HepG2 (cell line): Measurements from ENCODE around the gene LITAFD. TPM values are rescaled to one million over a fixed set of nuclear protein-coding genes. Genes with fewer than 3 reads are reported as not detected.

ENCODE experiments used
- FOXO4 ChIP-seq: sonication (generic); formaldehyde crosslinking; conservative IDR thresholded peaks from 2 replicates; pipeline ENCODE4 v1.8.1; 2023; ENCODE audit warnings: missing genetic modification reagents
- GATAD2A ChIP-seq: IDR thresholded peaks from 2 replicates; pipeline ENCODE4 v1.6.1; 2016
- HMG20A ChIP-seq: IDR thresholded peaks from 2 replicates; pipeline ENCODE4 v1.6.1; 2016; ENCODE audit warnings: borderline replicate concordance
- KAT8 ChIP-seq: IDR thresholded peaks from 2 replicates; pipeline ENCODE4 v1.6.1; 2016; ENCODE audit warnings: missing genetic modification reagents, missing compliant biosample characterization
- MAZ ChIP-seq, 2 experiments: sonication (generic) in 1 of 2; formaldehyde crosslinking in 1 of 2; IDR thresholded peaks; 2 replicates each; pipeline versions ENCODE4 v1.5.0 to v1.6.1; 2012 to 2020; ENCODE audit warnings: low read depth in 2 of 2, mild to moderate bottlenecking in 2 of 2, borderline replicate concordance in 1 of 2, improper control_type of control experiment in 1 of 2, low read length in 1 of 2, missing genetic modification reagents in 1 of 2, moderate library complexity in 1 of 2
- MLLT10 ChIP-seq: sonication (generic); formaldehyde crosslinking; IDR thresholded peaks from 2 replicates; pipeline ENCODE4 v1.4.0; 2020; ENCODE audit warnings: missing genetic modification reagents
- PPARG ChIP-seq: conservative IDR thresholded peaks from 2 replicates; pipeline ENCODE4 v1.6.1; 2016; ENCODE audit warnings: missing biosample characterization, missing genetic modification reagents
- SMAD3 ChIP-seq: sonication (generic); formaldehyde crosslinking; IDR thresholded peaks from 2 replicates; pipeline ENCODE4 v1.4.0; 2020; ENCODE audit warnings: missing genetic modification reagents
- SP1 ChIP-seq, 2 experiments: fragments of 450-650 bp in 1 of 2; sonication (generic) in 1 of 2; formaldehyde crosslinking in 1 of 2; IDR thresholded peaks; 2 replicates each; pipeline versions ENCODE4 v1.4.0 to v1.6.1; 2016 to 2020; ENCODE audit warnings: missing genetic modification reagents in 1 of 2
- ZFP1 ChIP-seq: IDR thresholded peaks from 2 replicates; pipeline ENCODE4 v1.6.1; 2016
- ZFP36 ChIP-seq: fragments of 150-350 bp; IDR thresholded peaks from 2 replicates; pipeline ENCODE4 v1.6.1; 2018; ENCODE audit warnings: borderline replicate concordance, low read length, low read depth; ENCODE audit not compliant: partially characterized antibody
- ZNF10 ChIP-seq: sonication (generic); formaldehyde crosslinking; IDR thresholded peaks from 2 replicates; pipeline ENCODE4 v1.4.0; 2020; ENCODE audit warnings: mild to moderate bottlenecking, low read depth, missing genetic modification reagents, borderline replicate concordance
- ZNF143 ChIP-seq: sonication (generic); formaldehyde crosslinking; IDR thresholded peaks from 2 replicates; pipeline ENCODE4 v1.4.0; 2020; ENCODE audit warnings: missing genetic modification reagents
- ZNF235 ChIP-seq: sonication (generic); formaldehyde crosslinking; IDR thresholded peaks from 2 replicates; pipeline ENCODE4 v1.8.1; 2023; ENCODE audit warnings: mild to moderate bottlenecking, missing genetic modification reagents, borderline replicate concordance
- ZNF331 ChIP-seq: sonication (generic); formaldehyde crosslinking; IDR thresholded peaks from 2 replicates; pipeline ENCODE4 v1.4.0; 2020; ENCODE audit warnings: missing genetic modification reagents
- ZNF691 ChIP-seq: sonication (generic); formaldehyde crosslinking; IDR thresholded peaks from 2 replicates; pipeline ENCODE4 v1.4.0; 2020; ENCODE audit warnings: missing genetic modification reagents, low read depth, mild to moderate bottlenecking, borderline replicate concordance
- ZNF773 ChIP-seq: sonication (generic); formaldehyde crosslinking; IDR thresholded peaks from 2 replicates; pipeline ENCODE4 v1.4.0; 2020; ENCODE audit warnings: missing genetic modification reagents, borderline replicate concordance
- ZSCAN20 ChIP-seq: sonication (generic); formaldehyde crosslinking; IDR thresholded peaks from 2 replicates; pipeline ENCODE4 v1.4.0; 2020; ENCODE audit warnings: missing genetic modification reagents, mild to moderate bottlenecking, borderline replicate concordance
- polyA plus RNA-seq, 8 experiments: library from polyadenylated mRNA; depleted of rRNA in 3 of 8; stranded (reverse) in 7 of 8; unstranded in 1 of 8; fragments of >200 nt; fragmentation: Illumina TruSeq in 4 of 8; extraction: Trizol in 4 of 8; gene quantifications; 2 replicates each; pipeline versions ENCODE4 v1.2.1 to v1.2.3, GENCODE V29; 2011 to 2016; ENCODE audit warnings: low read depth in 4 of 8, missing spikeins in 1 of 8, mixed read lengths in 1 of 8; ENCODE audit not compliant: insufficient read depth in 1 of 8
- total RNA-seq, 5 experiments: library from RNA; depleted of rRNA; stranded (reverse); fragments of >200 nt; fragmentation: Illumina TruSeq; extraction: Trizol; gene quantifications; 2 replicates each; pipeline ENCODE4 v1.2.3, GENCODE V29; 2016; ENCODE audit warnings: low read depth in 1 of 5
- TF ChIP-seq, protein P1 (sequence below): sonication (generic); formaldehyde crosslinking; IDR thresholded peaks from 2 replicates; pipeline ENCODE4 v1.9.0; 2021; ENCODE audit warnings: missing genetic modification reagents, borderline replicate concordance
- TF ChIP-seq, protein P2 (sequence below): sonication (generic); formaldehyde crosslinking; IDR thresholded peaks from 2 replicates; pipeline ENCODE4 v1.4.0; 2020; ENCODE audit warnings: missing genetic modification reagents
- TF ChIP-seq, protein P3 (sequence below): sonication (generic); formaldehyde crosslinking; IDR thresholded peaks from 2 replicates; pipeline ENCODE4 v1.5.1; 2020; ENCODE audit warnings: missing genetic modification reagents, mild to moderate bottlenecking, borderline replicate concordance

The LITAFD gene
- total and polyA plus RNA-seq, 2 of the 13 experiments (the other 11 are each of a cell fraction or from before 2014, with no cell fraction given), result not detected

- TF ChIP-seq ZFP1 (peak; percentile 80; the same call in 1 of the 2 replicates), ZFP36 (peak; percentile 27), ZSCAN20 (peak; percentile 78), ZNF10 (CRISPR knock-in tag) (no peak), ZNF773 (CRISPR knock-in tag) (0 out of 2 replicates have a peak, but pooled peaks have one; percentile 75), SMAD3 (peak; percentile 86; the same call in 1 of the 2 replicates), MAZ (IDR thresholded peaks at IDR 0.05; ENCODE audit: borderline replicate concordance, low read depth, low read length) (0 out of 2 replicates have a peak, but pooled peaks have one; percentile 16), MAZ (CRISPR knock-in tag; IDR thresholded peaks at IDR 0.05; ENCODE audit: low read depth) (peak; percentile 87), FOXO4 (CRISPR knock-in tag) (no peak), HMG20A (CRISPR knock-in tag) (peak; percentile 88), PPARG (peak; percentile 71; the same call in 1 of the 2 replicates), KAT8 (CRISPR knock-in tag) (peak; percentile 81), SP1 (IDR thresholded peaks at IDR 0.05) (no peak), SP1 (CRISPR knock-in tag; IDR thresholded peaks at IDR 0.05) (peak; percentile 72), ZNF691 (peak; percentile 96), GATAD2A (CRISPR knock-in tag) (peak; percentile 92), MLLT10 (no peak), ZNF143 (peak; percentile 37; the same call in 1 of the 2 replicates), ZNF235 (no peak), ZNF331 (CRISPR knock-in tag) (peak; percentile 95)
- TF ChIP-seq, protein P1, sequence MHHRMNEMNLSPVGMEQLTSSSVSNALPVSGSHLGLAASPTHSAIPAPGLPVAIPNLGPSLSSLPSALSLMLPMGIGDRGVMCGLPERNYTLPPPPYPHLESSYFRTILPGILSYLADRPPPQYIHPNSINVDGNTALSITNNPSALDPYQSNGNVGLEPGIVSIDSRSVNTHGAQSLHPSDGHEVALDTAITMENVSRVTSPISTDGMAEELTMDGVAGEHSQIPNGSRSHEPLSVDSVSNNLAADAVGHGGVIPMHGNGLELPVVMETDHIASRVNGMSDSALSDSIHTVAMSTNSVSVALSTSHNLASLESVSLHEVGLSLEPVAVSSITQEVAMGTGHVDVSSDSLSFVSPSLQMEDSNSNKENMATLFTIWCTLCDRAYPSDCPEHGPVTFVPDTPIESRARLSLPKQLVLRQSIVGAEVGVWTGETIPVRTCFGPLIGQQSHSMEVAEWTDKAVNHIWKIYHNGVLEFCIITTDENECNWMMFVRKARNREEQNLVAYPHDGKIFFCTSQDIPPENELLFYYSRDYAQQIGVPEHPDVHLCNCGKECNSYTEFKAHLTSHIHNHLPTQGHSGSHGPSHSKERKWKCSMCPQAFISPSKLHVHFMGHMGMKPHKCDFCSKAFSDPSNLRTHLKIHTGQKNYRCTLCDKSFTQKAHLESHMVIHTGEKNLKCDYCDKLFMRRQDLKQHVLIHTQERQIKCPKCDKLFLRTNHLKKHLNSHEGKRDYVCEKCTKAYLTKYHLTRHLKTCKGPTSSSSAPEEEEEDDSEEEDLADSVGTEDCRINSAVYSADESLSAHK (CRISPR knock-in tag), result 0 out of 2 replicates have a peak, but pooled peaks have one; percentile 43
- TF ChIP-seq, protein P2, sequence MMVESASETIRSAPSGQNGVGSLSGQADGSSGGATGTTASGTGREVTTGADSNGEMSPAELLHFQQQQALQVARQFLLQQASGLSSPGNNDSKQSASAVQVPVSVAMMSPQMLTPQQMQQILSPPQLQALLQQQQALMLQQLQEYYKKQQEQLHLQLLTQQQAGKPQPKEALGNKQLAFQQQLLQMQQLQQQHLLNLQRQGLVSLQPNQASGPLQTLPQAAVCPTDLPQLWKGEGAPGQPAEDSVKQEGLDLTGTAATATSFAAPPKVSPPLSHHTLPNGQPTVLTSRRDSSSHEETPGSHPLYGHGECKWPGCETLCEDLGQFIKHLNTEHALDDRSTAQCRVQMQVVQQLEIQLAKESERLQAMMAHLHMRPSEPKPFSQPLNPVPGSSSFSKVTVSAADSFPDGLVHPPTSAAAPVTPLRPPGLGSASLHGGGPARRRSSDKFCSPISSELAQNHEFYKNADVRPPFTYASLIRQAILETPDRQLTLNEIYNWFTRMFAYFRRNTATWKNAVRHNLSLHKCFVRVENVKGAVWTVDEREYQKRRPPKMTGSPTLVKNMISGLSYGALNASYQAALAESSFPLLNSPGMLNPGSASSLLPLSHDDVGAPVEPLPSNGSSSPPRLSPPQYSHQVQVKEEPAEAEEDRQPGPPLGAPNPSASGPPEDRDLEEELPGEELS (CRISPR knock-in tag), result peak; percentile 77
- TF ChIP-seq, protein P3, sequence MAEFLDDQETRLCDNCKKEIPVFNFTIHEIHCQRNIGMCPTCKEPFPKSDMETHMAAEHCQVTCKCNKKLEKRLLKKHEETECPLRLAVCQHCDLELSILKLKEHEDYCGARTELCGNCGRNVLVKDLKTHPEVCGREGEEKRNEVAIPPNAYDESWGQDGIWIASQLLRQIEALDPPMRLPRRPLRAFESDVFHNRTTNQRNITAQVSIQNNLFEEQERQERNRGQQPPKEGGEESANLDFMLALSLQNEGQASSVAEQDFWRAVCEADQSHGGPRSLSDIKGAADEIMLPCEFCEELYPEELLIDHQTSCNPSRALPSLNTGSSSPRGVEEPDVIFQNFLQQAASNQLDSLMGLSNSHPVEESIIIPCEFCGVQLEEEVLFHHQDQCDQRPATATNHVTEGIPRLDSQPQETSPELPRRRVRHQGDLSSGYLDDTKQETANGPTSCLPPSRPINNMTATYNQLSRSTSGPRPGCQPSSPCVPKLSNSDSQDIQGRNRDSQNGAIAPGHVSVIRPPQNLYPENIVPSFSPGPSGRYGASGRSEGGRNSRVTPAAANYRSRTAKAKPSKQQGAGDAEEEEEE (CRISPR knock-in tag), result no peak
Measured at GRCh38 chr16:8850279-8850885, 31.8 kb upstream of the LITAFD start (continued).
